Measurements from ENCODE around the gene SCN2B.

Gene SCN2B

DNA sequence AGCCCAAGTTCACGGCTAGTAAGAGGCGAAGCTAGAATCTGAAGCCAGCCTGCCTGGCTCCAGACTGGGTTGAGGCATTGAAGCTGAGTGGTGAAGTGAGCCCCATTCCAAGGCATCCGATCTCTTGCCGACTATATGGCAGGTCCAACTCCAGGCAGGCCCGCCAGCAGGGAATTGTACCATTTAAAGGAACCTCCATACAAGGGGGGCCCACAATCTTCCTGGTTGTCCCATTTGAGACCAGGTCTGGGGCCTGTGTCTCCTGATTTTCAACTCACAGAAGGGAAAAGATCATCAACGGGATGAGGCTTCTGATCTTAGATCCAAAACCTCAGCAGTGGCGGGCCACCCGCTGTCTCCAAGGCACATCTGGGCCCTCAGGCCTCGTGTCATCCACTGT lies 4.1 kb downstream of the SCN2B start:
- DNase-seq, result no peak

DNA sequence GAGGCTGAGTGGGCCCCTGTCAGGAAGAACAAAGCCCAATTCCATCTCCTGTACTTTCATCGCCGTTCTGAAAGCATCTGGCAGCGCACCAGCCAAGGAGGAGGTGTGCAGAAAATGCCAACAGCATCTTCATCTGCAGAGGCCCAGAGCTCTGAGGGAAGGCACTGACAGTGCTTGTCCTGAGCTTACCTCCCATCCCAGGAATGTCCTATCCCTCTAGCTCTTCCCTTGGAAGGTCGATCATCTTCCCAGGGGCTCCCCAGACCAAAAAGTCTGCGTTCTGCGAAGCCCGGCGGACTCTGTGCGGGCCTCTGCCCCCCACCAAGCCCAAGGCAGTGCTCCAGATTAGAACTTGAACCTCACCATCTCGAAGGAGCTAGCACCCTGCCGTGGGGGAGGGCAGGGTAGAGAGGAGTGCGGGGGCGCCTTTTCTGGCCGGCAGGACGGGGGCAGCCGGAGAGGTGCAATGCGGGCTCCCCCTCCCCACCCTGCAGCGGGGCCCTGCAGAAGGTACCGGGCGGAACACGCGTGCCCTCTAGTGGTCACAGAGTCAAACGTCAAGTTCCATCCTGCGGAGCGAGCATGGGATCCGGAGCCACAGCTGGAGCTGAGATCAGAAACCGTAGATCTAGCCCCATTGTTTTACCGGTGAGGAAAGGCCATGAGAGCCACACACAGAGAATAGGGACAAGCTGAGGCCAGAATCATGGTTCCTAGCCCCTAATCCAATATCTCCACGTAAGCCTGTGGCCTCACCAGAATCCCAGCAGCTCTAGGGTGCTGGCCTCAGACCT lies 5.0 kb downstream of the SCN2B start:
- peak; percentile 46 for DNase-seq

DNA sequence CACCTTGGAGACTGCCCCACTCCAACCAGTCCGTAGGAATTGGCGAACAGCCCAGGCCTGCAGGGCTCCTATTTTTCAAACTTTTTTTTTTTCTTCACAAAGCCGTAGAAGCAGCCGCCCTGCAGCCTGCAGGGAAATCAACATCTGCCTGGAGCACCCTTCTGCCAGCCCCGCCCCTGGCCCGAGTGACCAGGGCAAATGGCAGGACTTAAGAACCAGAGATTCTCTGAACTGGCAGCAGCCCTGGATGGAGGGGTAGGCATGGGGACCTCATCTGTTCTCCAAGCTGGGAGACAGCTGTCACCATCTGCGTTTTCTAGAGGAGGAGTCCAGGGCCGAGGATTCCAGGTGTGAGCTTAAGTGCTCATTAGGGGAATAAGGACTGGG lies 5.6 kb downstream of the SCN2B start:
- no peak for DNase-seq

DNA sequence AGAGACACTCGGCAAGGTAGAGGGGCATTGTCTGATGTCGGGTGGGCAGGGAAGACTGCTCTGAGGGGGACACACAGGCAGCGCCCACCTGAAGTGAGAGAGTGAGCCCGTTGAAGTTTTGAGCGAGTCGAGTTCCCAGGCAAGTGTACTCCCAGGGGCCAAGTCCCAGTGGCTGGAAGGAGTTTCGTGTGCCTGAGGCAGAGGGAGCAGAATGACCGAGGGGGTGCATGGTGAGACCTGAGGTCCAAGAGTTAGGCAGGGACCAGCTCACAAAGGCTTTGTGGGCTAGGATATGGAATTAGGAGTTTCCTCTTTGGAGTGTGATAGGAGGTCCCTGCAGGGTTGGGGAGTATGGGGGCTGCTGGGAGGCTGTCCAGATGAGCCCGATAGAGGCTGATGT lies 6.2 kb downstream of the SCN2B start:
- DNase-seq, result no peak

DNA sequence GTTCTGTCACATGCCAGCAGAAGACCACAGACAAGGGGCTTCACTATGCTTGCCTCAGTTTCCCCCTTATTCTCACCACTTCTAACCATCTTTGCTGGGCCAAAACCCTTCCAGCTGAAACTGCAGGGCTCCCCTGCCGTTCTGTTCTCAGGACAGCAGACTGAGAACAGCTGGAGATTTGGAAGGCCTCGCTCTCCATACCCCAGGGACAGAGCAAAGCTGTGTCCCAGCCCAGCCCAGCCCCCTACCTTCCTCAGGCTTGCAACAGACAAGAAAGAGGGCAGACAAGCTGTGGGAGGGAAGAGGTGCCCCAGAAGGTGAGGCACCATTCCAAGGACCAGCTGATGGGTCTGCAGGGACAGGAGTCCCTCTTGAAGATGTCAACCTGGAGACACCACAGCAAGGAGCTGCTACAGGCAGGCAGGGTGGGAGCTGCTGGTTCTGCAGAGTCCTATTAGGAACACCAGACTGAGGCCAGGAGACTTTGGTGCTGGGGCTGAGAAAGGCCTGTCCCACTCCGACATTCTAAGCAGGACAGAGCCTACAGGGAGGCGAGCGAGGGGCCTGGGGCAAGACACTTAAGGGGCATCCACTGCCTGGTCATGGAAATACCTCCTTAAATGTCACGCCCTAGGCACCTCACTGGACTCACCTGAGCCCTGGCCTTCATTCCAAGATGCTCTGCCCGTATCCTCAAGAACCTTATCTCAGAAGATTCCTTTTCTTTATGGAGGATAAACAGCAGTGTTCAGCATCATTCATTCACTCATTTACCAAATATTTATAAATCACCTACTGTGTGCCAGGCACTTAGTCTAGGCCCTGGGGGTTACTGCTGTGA lies 6.9 kb downstream of the SCN2B start:
- DNase-seq, result no peak

DNA sequence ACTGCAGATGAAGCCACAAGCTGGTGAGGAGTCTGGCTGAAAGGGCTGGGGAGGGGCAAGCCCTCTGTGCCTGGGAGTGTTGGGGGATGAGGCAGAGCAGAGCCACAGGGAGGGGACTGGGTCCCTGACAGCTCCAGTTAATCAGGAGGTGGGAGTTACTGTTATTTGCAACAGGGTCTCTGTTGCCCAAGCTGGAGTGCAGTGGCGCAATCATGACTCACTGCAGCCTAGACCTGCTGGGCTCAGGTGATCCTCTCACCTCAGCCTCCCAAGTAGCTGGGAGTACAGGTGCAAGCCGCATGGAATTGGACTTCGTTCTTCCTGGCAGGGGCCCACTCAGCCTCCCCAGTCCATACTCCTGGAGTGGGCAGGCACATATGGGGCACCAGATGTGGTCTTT lies 7.7 kb downstream of the SCN2B start:
- DNase-seq, result no peak

DNA sequence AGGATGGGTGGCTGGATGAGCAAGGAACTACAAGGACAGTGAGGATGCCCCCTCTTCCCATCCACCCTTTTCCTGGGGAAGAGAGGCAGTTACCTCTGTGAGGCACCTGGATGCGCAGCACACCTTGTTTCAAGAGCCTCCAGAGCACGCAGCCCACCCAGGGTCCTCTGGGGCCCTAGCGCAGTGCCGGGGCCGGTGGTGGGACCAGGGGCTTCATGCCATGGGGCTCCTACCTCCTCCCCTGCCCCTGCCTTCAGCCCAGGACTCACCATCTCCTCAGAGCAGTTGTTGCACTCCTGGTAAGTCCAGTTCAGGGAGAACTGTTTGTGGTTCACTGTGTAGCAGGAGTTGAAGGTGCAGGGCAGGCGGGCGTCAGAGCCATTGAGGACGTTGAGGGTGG lies 8.1 kb downstream of the SCN2B start:
- no peak for DNase-seq

DNA sequence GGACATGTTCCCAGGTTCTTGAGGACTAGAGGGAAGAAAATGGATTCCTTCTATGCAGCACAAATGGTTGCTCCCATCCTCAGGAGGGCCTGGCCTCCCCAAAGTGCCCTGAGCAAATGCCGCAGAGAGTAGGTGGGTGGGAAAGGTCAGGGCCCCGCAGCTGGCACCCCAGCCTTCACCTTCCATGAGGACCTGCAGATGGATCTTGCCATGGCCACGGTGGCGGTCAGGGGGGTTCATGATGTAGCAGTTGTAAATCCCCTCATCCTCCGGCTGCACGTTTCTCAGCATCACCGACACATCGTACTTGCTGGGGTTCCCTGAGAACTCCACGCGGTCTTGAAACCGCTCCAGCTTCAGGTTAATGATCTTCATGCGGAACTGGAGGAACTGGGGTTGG lies 8.5 kb downstream of the SCN2B start:
- no peak for DNase-seq

DNA sequence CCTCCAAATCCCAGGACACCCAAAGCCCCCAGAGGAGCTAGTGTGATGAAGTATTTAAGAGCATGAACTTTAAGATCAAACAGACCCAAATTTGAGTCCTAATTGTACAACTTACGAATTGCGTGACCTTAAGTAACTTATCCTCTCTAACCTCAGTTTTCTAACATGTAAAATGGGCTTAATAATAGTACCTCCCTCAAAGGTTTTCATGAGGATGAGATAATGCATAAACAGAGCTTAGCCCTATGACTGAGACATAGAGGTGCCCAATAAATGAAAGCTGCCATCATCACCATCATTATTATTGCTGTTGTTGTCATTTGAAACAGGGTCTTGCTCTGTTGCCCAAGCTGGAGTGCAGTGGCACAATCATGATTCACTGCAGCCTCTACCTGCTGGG lies 9.2 kb downstream of the SCN2B start:
- DNase-seq, result no peak

DNA sequence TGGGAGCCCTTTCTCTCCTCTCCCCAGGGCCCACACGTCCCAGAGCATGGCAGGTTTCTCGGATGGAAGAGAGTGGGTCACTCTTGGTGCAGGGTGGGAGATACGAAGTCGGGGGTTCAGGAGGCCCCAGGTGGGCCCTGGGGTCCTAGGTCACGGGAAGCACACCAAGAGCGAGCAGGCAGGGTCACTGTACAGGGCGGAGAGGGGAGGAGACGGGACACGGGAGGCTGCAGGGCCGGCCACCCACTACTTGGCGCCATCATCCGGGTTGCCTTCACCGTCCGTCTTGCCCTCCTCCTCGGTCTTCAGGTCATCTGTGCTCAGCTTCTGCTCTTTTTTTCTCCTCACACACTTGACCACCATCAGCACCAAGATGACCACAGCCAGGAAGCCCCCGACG lies 9.8 kb downstream of the SCN2B start:
- no peak for DNase-seq

DNA sequence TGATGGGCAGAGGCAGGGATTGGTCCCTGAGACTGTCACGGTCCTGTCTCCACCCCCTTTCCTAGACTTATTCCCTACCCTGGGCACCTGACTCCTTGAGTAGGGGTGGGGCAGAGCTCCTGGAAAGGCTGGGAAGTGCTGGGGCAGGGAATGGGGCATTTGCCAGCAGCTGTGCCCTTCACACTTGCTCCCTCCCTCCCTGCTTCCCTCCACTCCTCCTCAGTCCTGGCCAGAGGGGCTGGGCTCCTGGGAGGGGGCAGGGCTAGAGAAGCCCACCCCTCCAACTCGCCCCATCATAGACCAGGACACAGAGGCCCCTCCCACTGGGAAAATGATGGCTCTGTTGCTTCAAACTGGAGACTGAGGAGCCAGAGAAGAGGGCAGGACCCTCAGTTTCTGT lies 11.6 kb downstream of the SCN2B start:
- DNase-seq, result no peak

DNA sequence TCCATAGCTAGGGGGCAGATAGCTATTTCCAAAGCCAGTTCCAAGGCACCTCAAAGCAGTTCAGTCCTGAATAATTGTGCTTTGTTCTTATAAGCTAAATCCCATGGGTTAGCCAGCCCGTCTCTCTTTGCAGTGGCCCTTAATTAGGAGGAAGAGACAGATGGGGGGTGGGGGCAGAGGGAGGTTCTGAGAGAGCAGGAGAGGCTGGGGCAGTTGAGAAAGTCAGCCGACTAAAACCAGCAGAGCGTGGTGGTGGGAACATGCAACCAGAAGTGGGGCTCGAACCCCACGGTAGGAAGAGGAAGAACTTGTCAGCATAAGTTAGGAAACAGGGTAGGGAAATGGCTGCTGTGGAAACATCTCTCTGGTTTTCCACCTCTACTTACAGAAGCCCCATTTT lies 12.9 kb downstream of the SCN2B start:
- DNase-seq, result no peak

DNA sequence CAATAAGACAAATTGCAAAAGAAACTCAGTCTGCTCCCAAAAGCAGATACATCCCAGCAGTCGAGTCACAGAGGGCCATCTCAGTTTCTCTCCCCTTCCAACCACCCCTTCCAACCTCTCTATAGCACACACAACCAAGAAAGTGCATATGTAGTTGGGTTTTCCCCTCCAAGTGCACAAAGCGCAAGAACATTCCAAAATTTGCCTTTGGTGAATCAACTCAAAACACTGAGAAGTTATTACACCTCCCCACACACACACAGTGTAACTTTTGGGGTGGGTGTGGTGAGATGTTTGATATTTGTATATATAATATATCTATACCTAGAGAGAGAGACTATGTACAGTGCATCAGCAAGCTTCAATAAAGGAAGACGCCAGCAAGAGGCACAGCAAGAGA lies 13.6 kb downstream of the SCN2B start:
- no peak for DNase-seq

DNA sequence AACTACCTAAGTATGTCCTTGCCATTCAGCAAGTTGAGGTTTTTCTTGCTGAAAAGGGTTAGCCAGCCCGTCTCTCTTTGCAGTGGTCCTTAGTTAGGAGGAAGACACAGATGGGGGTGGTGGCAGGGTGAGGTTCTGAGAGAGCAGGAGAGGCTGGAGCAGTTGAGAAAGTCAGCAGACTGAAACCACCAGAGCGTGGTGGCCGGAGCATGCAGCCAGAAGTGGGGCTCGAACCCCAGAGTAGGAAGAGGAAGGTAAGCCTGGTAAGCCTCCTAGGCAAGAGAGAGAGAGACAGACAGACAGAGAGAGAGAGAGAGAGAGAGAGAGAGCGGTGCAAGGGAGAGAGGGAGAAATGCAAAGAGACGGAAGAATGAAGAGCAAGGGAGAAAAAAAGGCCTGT lies 14.7 kb downstream of the SCN2B start:
- no peak for DNase-seq

DNA sequence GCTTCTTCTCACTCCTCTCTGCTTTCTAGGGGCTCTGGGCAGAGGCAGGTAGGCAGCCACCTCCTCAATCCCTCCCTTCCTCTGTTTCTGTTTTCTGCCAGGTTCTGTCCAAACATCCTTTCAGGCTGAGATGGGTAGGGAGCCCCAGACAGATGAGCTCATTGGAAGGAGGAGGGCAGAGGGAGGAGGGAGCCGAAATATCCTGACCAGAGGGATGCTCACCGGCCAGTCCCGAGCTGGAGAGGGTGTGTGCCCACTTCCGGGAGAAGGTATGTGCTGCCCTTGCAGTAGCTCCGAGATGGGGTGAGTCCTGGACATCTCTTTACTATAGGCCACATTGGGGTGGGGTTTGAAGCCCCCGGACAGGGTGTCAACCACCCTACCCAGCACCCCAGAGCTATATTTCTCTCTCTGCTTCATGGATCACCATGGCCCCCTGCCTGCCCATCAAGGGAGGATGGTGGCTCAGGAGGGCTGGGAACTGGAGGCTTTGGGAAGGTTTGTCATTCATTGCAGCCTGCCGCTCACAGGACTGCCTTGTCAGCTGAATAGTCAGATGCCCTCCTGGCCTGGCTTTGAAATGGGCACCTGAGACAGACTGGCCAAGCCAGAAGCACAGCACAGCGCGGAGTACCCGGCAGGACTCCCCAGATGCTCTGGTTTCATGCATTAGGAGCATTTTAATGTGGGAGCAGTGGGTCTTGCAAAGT lies 19.1 kb downstream of the SCN2B start:
- DNase-seq, result no peak

DNA sequence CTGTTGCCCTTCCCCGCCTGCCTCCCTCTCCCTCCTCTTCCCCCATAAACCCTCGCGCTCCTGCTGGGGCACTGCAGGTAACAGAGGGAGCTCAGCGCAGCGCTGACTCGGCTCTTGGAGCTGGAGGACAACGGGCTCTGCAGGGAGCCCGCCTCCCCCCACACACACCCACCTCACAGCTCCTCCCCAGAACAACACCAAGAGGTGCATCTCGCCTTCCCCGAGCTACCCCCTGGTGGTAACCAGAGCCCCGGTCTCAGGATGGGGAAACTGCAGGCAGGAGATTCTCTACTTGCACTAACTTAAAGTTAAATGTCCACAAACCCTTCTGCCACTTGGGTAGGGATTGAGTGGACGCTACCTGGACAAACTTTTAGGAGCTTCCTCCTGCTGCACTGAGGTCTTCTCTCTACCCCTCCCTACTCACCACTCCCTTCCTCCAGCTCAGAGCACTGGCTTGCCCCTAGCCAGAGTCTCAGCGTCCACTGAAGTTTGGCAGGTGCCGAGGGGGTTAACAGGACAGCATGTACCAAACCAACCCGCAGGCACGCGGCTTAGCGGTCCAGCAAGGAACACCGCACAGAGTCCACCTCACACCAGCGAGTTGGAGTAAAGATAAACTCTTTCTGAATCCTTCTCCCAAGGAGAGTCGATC lies 19.8 kb downstream of the SCN2B start:
- DNase-seq, result no peak

DNA sequence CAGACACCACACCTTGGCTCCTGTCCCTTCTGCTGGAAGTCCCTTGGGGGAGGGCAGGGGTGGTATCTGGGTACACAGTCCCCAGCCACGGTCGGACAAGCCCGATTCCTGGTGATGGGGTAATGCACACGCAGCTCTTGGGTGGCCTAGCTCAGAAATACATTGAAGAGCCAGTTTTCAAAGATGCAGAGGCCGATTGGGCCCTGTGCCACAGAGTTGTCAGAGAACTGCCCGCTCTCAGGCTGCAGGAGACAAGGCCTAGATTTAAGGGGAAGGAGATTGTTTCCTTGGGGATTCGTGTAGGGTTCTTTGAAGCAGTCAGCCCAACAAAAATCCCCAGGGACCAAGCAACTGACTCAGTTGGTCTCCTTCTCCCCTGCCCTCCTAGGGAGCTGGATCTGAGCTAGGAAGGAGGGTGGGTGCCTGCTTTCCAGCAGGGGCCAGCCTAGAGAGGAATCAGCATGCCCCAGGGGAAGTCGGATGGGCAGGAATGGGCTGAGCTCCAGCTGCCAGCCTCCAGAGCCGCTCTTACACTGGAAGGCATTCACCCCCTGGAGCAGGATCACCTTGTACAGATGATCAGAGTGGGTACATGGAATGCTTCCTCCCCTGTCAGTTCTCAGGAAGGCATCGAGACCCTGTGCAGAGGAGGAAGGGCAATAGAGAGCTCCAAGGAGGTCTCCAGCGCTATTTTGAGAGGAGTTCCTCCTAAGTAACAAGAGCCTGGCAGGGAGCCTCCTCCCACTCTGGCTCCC lies 20.5 kb downstream of the SCN2B start:
- DNase-seq, result no peak

DNA sequence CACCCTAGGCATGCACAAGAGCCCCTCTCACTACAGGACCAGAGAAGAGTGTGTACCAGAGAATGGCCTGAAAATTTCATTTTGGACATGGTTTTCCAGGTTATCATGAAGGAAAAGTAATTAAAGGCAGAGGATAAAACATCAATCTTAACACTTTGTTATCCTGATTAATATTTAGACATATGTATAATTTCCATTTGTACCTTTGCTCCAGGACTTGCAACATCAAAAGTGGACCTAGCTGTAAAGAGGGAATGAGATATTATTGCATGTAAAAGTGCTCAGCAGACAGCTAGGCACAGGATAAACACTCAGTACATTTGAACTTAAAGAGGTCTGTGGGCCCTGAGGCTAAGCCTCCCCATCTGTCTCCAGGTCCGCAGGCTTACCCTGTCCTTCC lies 21.8 kb downstream of the SCN2B start:
- DNase-seq, result no peak

DNA sequence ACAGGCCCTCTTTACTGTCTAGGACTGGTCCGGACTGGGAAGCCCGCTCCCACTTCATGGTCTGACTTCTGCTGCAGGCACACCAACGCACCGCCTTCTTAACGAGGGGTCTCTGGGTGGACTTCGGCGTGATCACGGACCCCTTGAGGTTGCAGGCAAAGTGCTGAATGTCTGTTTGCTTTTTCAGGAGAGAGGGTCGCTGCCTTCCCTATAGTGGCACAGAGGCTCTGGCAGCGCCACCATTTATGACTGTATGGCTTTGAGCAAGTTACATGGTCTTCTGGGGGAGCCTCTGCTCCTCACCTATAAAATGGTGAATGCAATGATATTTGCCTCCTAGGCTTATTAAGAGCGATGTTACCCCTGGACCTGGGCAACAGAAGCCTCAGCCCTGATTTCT lies 22.5 kb downstream of the SCN2B start:
- DNase-seq, result no peak

DNA sequence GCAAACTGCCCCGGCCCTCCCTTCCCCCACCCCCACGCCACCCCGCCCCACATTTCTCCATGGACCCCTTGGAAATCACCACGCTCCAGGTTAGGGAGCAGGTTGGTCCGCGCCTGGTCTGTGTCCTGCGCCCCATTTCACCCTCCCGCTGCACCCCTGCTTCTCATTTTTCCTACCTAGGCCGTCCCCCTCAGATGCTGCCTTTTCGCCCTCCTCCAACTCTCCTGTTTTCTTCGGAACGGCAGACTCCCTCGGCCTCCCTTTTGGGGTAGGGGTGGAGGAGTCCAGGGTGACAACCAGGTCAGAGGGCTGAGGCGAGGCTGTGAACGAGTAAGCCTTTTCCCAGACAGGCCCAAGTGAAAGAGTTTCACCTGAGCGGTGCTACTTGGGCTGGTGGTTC lies 22.9 kb downstream of the SCN2B start:
- no peak for DNase-seq

DNA sequence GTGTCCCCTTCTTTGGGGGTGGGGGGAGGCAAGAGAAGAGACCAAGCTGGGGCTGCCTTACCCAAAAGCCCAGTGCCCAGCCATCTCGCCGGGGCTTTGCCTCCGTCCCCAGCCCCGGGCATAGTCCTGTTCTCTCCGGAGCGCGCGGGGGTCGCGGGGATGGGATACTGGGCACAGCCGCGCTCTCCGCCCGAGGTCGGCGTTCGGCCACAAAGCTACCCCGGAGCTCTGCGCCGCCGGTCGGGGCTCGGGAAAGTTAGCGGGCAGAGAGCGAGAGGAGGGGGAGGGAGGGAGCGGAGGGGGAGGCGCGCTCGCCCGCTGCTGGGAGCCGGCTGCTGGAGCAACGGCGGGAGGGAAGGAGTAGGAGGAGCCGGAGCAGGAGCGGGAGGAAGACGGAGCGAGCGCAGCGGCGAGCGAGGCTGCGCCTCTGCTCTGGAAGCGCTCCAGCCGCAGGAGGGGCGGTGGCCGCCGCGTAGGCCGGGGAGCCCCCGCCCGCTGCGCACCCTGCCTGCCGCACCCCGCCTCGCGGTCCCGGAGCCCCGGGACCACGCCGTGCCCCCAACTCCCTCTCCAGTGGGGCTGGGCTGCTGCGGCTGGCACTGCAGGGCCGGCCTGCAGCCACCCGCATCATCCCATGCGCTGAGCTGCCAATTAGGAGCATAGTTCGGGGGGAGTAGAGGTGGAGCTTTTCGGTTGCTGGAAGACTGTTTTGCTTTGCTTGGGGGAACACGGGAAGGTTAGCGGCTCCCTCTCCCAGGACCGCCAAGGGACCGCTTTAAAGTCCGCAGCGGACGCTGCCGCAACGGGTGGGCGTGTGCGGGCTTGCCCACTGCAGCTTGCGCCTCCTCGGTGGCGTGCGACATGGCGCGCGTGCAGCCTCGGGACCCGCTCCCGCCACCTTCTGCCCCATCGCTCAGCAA lies 23.6 kb downstream of the SCN2B start, which contains the start of gene SCN4B:
Gene SCN4B (minus strand): TSS at position 272 of the 920 bp plus-strand sequence. CDS start 150 bp downstream, at position 122.
- DNase-seq, result peak; percentile 50

Measured in fibroblast of upper back skin (primary cell).